IPS-18a (cell line): Measurements from ENCODE around the gene ST6GALNAC2.

Experiments
- H3K27ac ChIP-seq: one replicate; pipeline ENCODE4 v1.5.1; 2013; ENCODE audit warnings: low read length
- H3K27me3 ChIP-seq: one replicate; pipeline ENCODE4 v1.6.1; 2013; ENCODE audit warnings: mild to moderate bottlenecking, low read length; ENCODE audit not compliant: control insufficient read depth, insufficient read depth
- H3K36me3 ChIP-seq: one replicate; pipeline ENCODE4 v1.6.1; 2013; ENCODE audit warnings: low read depth, low read length; ENCODE audit not compliant: control insufficient read depth
- H3K4me1 ChIP-seq: one replicate; pipeline ENCODE4 v1.6.1; 2013; ENCODE audit warnings: low read depth, low read length; ENCODE audit not compliant: control insufficient read depth
- H3K4me3 ChIP-seq: one replicate; pipeline ENCODE4 v1.5.1; 2013; ENCODE audit warnings: low read length
- H3K9ac ChIP-seq: one replicate; pipeline ENCODE4 v1.6.1; 2013; ENCODE audit warnings: mild to moderate bottlenecking, low read length, moderate library complexity
- H3K9me3 ChIP-seq: one replicate; pipeline ENCODE4 v1.6.1; 2013; ENCODE audit warnings: low read depth, low read length; ENCODE audit not compliant: control insufficient read depth

Gene ST6GALNAC2

GRCh38 chr17:76585649-76586593 lies at the start of gene ST6GALNAC2:
TSS of gene ST6GALNAC2 (minus strand) at chr17:76585860. CDS start at chr17:76585808, 52 bp downstream.
- Histone ChIP-seq H3K36me3 (no peaks in the 10 kb centered on the region), H3K9ac (no peak within 1 kb of the TSS), H3K4me1 (peaks cover 6% of the 10 kb centered on the region), H3K4me3 (peak within 1 kb of the TSS; percentile 71), H3K27ac (no peak within 1 kb of the TSS), H3K9me3 (no peaks in the 10 kb centered on the region), H3K27me3 (peaks cover 74% of the 10 kb centered on the region)

- Histone ChIP-seq H3K27ac (no peak overlapping the region), H3K36me3 (no peaks in the 10 kb centered on the region), H3K9ac (no peak overlapping the region), H3K4me3 (no peak overlapping the region), H3K9me3 (no peaks in the 10 kb centered on the region), H3K4me1 (peaks cover 4% of the 10 kb centered on the region), H3K27me3 (no peaks in the 10 kb centered on the region)
Observed at GRCh38 chr17:76635039-76635438, 49.4 kb upstream of the ST6GALNAC2 start.

- Histone ChIP-seq H3K4me1 (peaks cover 4% of the 10 kb centered on the region), H3K36me3 (no peaks in the 10 kb centered on the region), H3K27me3 (no peaks in the 10 kb centered on the region), H3K9ac (no peak overlapping the region), H3K9me3 (no peaks in the 10 kb centered on the region), H3K4me3 (no peak overlapping the region), H3K27ac (no peak overlapping the region)
Observed at GRCh38 chr17:76633628-76634328, 48.1 kb upstream of the ST6GALNAC2 start.

- H3K4me1 ChIP-seq: peaks cover 4% of the 10 kb centered on the region
Observed at GRCh38 chr17:76631821-76632565, 46.3 kb upstream of the ST6GALNAC2 start.

GRCh38 chr17:76630151-76630550 lies 44.5 kb upstream of the ST6GALNAC2 start:
- Histone ChIP-seq H3K4me1 (peaks cover 4% of the 10 kb centered on the region), H3K4me3 (no peak overlapping the region), H3K27me3 (no peaks in the 10 kb centered on the region)

More at GRCh38 chr17:76631821-76632565, 46.3 kb upstream of the ST6GALNAC2 start:
- H3K27me3 ChIP-seq: no peaks in the 10 kb centered on the region
- H3K36me3 ChIP-seq: no peaks in the 10 kb centered on the region
- no peak overlapping the region for H3K9ac ChIP-seq
- H3K9me3 ChIP-seq: no peaks in the 10 kb centered on the region
- no peak overlapping the region for H3K4me3 ChIP-seq
- no peak overlapping the region for H3K27ac ChIP-seq

GRCh38 chr17:76627510-76627909 lies 41.9 kb upstream of the ST6GALNAC2 start:
- H3K9me3 ChIP-seq: no peaks in the 10 kb centered on the region
- H3K27ac ChIP-seq: no peak overlapping the region
- H3K27me3 ChIP-seq: peaks cover 6% of the 10 kb centered on the region
- no peak overlapping the region for H3K4me3 ChIP-seq
- H3K4me1 ChIP-seq: peaks cover 4% of the 10 kb centered on the region
- no peak overlapping the region for H3K9ac ChIP-seq
- H3K36me3 ChIP-seq: no peaks in the 10 kb centered on the region

More at GRCh38 chr17:76630151-76630550, 44.5 kb upstream of the ST6GALNAC2 start:
- Histone ChIP-seq H3K36me3 (no peaks in the 10 kb centered on the region), H3K9ac (no peak overlapping the region), H3K9me3 (no peaks in the 10 kb centered on the region), H3K27ac (no peak overlapping the region)

- peaks cover 4% of the 10 kb centered on the region for H3K4me1 ChIP-seq
Observed at GRCh38 chr17:76626442-76626841, 40.8 kb upstream of the ST6GALNAC2 start.

GRCh38 chr17:76625496-76625895 lies 39.8 kb upstream of the ST6GALNAC2 start:
- peaks cover 4% of the 10 kb centered on the region for H3K4me1 ChIP-seq
- H3K36me3 ChIP-seq: no peaks in the 10 kb centered on the region
- H3K9ac ChIP-seq: no peak overlapping the region
- H3K27me3 ChIP-seq: peaks cover 6% of the 10 kb centered on the region
- no peaks in the 10 kb centered on the region for H3K9me3 ChIP-seq
- no peak overlapping the region for H3K27ac ChIP-seq
- no peak overlapping the region for H3K4me3 ChIP-seq

More at GRCh38 chr17:76626442-76626841, 40.8 kb upstream of the ST6GALNAC2 start:
- Histone ChIP-seq H3K4me3 (no peak overlapping the region), H3K9ac (no peak overlapping the region), H3K27me3 (peaks cover 6% of the 10 kb centered on the region), H3K27ac (no peak overlapping the region), H3K36me3 (no peaks in the 10 kb centered on the region), H3K9me3 (no peaks in the 10 kb centered on the region)

GRCh38 chr17:76623271-76624146 lies 37.8 kb upstream of the ST6GALNAC2 start:
- Histone ChIP-seq H3K9ac (no peak overlapping the region), H3K27ac (no peak overlapping the region), H3K27me3 (peaks cover 6% of the 10 kb centered on the region), H3K9me3 (no peaks in the 10 kb centered on the region), H3K4me1 (no peaks in the 10 kb centered on the region), H3K36me3 (no peaks in the 10 kb centered on the region), H3K4me3 (no peak overlapping the region)

GRCh38 chr17:76617838-76618237 lies 32.2 kb upstream of the ST6GALNAC2 start:
- Histone ChIP-seq H3K27ac (no peak overlapping the region), H3K27me3 (no peaks in the 10 kb centered on the region), H3K4me1 (peaks cover 2% of the 10 kb centered on the region), H3K9ac (no peak overlapping the region), H3K9me3 (peaks cover 4% of the 10 kb centered on the region), H3K4me3 (no peak overlapping the region), H3K36me3 (no peaks in the 10 kb centered on the region)
